Effector memory CD8-positive, alpha-beta T cell (primary cell): ENCODE data around the gene IL17B.

Experiments used
- ATAC-seq: fragments of 150-1000 bp; cut with Tn5 transposase; replicated peaks from 2 replicates; pipeline ENCODE4 v1.10.0; 2021; ENCODE audit warnings: mild to moderate bottlenecking, moderate library complexity
- DNase-seq, 3 experiments: peaks; one replicate each; pipeline ENCODE4 v3.0.0; 2021
- H3K27ac Mint-ChIP-seq, 2 donors: one replicate each; pipeline ENCODE4 v1.8.0; 2022; ENCODE audit warnings: mild to moderate bottlenecking in 2 of 2, mixed read lengths in 2 of 2, moderate library complexity in 2 of 2
- H3K27me3 Mint-ChIP-seq, 2 donors: one replicate each; pipeline ENCODE4 v1.8.0; 2022; ENCODE audit warnings: mixed read lengths in 2 of 2
- H3K36me3 Mint-ChIP-seq: one replicate; pipeline ENCODE4 v1.8.0; 2022; ENCODE audit warnings: mild to moderate bottlenecking, moderate library complexity, mixed read lengths; ENCODE audit not compliant: insufficient read depth
- H3K4me1 Mint-ChIP-seq, 2 donors: one replicate each; pipeline ENCODE4 v1.8.0; 2022; ENCODE audit warnings: low read depth in 2 of 2, mixed read lengths in 2 of 2
- H3K4me3 Mint-ChIP-seq, 2 donors: one replicate each; pipeline ENCODE4 v1.8.0; 2022; ENCODE audit warnings: mild to moderate bottlenecking in 2 of 2, mixed read lengths in 2 of 2, moderate library complexity in 2 of 2
- H3K9me3 Mint-ChIP-seq, 2 donors: one replicate each; pipeline ENCODE4 v1.8.0; 2022; ENCODE audit warnings: mixed read lengths in 2 of 2

Gene IL17B

DNA sequence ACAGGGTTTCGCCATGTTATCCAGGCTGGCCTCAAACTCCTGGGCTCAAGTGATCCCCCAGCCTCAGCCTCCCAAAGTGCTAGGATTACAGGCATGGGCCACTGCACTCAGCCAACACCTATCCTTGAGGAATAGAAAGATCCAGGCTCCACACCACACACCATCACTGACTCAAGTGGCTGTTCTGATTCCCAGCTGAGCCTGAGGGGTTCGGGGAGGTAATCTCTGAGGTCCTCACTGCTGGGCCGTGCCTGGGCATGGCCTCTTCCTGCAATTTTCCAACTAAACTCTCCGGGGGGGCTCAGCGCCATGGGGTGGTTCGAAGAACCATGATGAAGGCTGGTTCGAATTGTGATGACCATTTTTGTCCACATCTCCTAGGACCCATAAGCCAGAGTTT lies 31.0 kb upstream of the IL17B start:
- H3K9me3 Mint-ChIP-seq = no peaks in the 10 kb centered on the region
- DNase-seq (no peak), ATAC-seq (no peak)
- peaks cover 20 to 38% of the 10 kb centered on the region in 2 donors for H3K27me3 Mint-ChIP-seq
- H3K36me3 Mint-ChIP-seq = no peaks in the 10 kb centered on the region
- no peak overlapping the region for H3K27ac Mint-ChIP-seq
- no peak overlapping the region for H3K4me3 Mint-ChIP-seq
- H3K4me1 Mint-ChIP-seq = no peaks in the 10 kb centered on the region

DNA sequence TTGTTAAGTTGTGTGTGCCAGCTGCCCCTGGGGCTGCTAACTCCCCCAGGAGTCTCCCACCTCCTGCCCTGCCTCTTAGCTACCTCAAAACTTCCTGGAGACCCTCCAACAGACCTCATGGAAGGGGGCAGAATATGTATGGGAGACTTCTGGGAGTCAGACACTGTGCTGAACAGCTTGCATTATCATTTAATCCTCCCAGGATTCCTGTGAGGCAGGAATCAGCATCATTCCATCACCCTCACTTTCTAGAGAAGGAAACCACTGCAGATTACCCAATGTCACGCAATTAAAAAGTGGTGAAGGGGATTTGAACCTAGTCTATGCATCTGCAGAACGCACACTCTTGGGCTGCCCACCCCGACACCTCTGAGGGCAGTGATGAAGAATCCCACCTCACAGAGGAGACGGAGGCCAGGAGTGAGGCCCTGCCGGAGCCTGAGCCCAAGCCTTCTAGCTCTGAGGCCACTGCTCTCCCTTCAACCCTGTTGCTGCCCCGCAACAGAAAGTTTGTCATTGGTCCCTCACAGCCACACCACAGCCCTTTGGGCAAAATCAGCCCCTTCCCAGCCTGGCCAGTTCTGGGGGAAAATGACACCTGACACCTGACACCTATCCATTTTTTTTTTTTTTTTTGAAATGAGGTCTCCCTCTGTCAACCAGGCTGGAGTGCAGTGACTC lies 30.3 kb upstream of the IL17B start:
- no peaks in the 10 kb centered on the region for H3K36me3 Mint-ChIP-seq
- H3K4me1 Mint-ChIP-seq = no peaks in the 10 kb centered on the region
- ATAC-seq (no peak), DNase-seq (no peak)
- no peak overlapping the region for H3K4me3 Mint-ChIP-seq
- no peak overlapping the region for H3K27ac Mint-ChIP-seq
- H3K27me3 Mint-ChIP-seq = peaks cover 20 to 41% of the 10 kb centered on the region in 2 donors
- no peaks in the 10 kb centered on the region for H3K9me3 Mint-ChIP-seq

GRCh38 chr5:149408252-149409099 lies 29.4 kb upstream of the IL17B start:
- H3K27ac Mint-ChIP-seq = no peak overlapping the region
- no peak overlapping the region for H3K4me3 Mint-ChIP-seq
- no peaks in the 10 kb centered on the region for H3K36me3 Mint-ChIP-seq
- no peaks in the 10 kb centered on the region for H3K4me1 Mint-ChIP-seq
- H3K27me3 Mint-ChIP-seq = peaks cover 20 to 50% of the 10 kb centered on the region in 2 donors
- H3K9me3 Mint-ChIP-seq = no peaks in the 10 kb centered on the region
- DNase-seq (no peak), ATAC-seq (no peak)

DNA sequence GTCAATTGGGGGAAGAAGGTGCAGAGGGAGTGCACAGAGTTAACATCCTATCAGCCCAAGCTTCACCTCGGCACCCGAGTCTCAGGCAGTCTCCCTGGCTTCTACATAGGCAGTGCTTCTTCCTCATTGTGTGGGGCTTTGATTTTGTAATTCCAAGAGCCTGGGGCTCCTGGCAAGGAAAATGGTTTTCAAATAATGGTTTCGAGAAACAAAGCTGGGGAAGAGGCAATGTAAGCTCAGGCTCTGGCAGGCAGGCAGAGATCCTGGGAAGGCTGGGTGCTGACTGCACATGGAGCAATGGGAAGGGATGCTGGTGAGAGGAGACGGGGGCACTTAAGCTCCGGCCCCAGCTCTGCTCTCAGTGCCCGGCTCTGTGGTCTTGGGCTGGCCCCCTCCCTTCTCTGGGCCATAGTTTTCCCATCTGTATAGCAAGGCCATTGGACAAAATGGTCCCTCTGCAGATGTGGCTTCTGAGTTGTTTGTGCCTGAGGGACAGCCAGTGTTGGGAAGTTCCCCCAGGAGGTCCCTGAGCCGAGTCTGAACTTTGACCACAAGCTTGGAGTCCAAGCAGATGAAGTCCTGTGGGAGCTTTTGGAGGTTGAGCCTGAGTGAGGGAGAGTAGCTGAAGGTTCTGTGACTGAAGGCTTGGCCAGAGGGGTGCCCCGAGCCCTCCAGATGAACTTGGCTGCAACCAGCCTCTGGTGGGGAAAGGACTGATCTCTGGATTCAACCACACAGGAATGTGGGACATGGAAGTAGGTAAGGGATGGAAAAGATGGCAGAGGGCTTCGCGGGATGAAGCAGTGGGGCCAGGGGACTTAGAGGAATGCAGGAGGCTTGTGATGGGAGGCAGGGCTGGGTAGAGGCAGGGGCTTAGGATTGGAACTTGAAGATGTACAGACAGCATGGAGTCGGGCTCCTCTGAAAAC lies 28.5 kb upstream of the IL17B start:
- Mint-ChIP-seq H3K9me3 (no peaks in the 10 kb centered on the region), H3K27ac (no peak overlapping the region), H3K36me3 (no peaks in the 10 kb centered on the region), H3K4me1 (no peaks in the 10 kb centered on the region), H3K27me3 (peaks cover 20 to 50% of the 10 kb centered on the region in 2 donors), H3K4me3 (no peak overlapping the region)
- DNase-seq = no peak
- no peak for ATAC-seq

DNA sequence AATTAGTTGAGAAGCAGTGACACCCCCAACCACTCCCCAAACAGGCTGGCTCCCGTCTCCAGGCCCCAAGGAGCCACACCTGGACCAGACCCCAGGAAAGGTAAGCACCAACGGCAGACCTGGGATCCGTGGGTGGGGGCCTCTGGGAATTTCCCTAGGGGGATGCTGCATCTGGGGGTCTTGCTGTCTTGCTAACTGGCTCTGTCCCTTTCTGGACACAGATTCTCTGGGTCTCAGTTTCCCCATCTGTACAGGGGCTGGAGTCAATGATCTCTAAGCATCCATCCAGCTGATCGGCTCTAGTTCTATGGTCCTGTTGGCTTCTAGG lies 27.9 kb upstream of the IL17B start:
- H3K4me1 Mint-ChIP-seq = no peaks in the 10 kb centered on the region
- ATAC-seq (no peak), DNase-seq (no peak)
- no peaks in the 10 kb centered on the region for H3K36me3 Mint-ChIP-seq
- no peaks in the 10 kb centered on the region for H3K9me3 Mint-ChIP-seq
- no peak overlapping the region for H3K4me3 Mint-ChIP-seq
- H3K27me3 Mint-ChIP-seq = peaks cover 20 to 53% of the 10 kb centered on the region in 2 donors
- H3K27ac Mint-ChIP-seq = no peak overlapping the region

DNA sequence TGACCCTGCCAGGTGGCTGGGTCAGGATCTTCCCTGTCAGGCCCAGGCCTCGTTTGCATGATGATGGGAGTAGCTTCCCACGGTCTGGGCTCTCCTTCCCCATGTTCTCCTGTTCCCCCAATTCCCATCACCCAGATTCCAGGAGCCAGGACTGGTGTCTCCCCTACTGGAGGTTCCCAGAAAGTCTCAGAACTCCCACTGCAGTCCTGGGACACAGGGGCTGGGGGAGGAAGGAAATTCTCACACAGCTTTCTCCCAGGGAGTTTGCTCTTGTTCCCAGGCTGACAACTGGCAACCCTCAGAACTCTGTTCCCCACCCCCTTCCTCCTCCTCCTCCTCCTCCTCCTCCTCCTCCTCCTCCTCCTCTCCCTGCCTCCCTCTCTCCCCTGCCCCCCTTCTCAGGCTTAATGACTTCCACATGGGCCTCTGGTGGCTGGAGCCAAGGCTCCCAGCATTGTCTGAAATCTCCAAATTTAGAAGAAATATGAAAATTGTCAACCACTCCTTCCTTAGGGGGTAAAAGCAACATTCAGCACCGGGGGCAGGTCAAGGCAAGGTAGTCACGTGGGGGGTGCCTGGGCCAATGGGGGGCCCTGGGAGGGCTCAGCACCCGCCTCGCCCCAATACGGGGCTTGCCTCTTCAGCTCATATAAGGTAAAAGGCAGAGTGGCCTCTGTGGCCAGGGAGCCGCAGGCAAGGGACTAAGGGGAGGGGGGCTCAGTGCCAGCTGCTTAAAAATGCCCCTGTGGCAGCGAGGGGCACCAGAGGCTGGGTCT lies 27.3 kb upstream of the IL17B start:
- peaks cover 20 to 58% of the 10 kb centered on the region in 2 donors for H3K27me3 Mint-ChIP-seq
- H3K9me3 Mint-ChIP-seq = no peaks in the 10 kb centered on the region
- no peaks in the 10 kb centered on the region for H3K4me1 Mint-ChIP-seq
- H3K36me3 Mint-ChIP-seq = no peaks in the 10 kb centered on the region
- DNase-seq (no peak), ATAC-seq (no peak)
- H3K4me3 Mint-ChIP-seq = no peak overlapping the region
- H3K27ac Mint-ChIP-seq = no peak overlapping the region

GRCh38 chr5:149405550-149406202 lies 26.6 kb upstream of the IL17B start:
- no peak for DNase-seq
- peaks cover 27 to 66% of the 10 kb centered on the region in 2 donors for H3K27me3 Mint-ChIP-seq
- H3K36me3 Mint-ChIP-seq = no peaks in the 10 kb centered on the region
- no peak for ATAC-seq
- no peaks in the 10 kb centered on the region for H3K9me3 Mint-ChIP-seq
- no peaks in the 10 kb centered on the region for H3K4me1 Mint-ChIP-seq
- H3K4me3 Mint-ChIP-seq = no peak overlapping the region
- H3K27ac Mint-ChIP-seq = no peak overlapping the region

GRCh38 chr5:149404746-149405549 lies 25.9 kb upstream of the IL17B start:
- H3K27me3 Mint-ChIP-seq = peaks cover 29 to 72% of the 10 kb centered on the region in 2 donors
- no peak for DNase-seq
- no peaks in the 10 kb centered on the region for H3K36me3 Mint-ChIP-seq
- no peaks in the 10 kb centered on the region for H3K4me1 Mint-ChIP-seq
- no peak overlapping the region for H3K4me3 Mint-ChIP-seq
- no peak overlapping the region for H3K27ac Mint-ChIP-seq
- H3K9me3 Mint-ChIP-seq = no peaks in the 10 kb centered on the region
- ATAC-seq = no peak

GRCh38 chr5:149403923-149404745 lies 25.0 kb upstream of the IL17B start:
- Mint-ChIP-seq H3K27ac (peak overlapping the region in 1 of 2 donors; percentile 35), H3K9me3 (no peaks in the 10 kb centered on the region), H3K36me3 (no peaks in the 10 kb centered on the region), H3K4me3 (no peak overlapping the region), H3K27me3 (peaks cover 29 to 80% of the 10 kb centered on the region in 2 donors), H3K4me1 (no peaks in the 10 kb centered on the region)
- no peak for DNase-seq
- no peak for ATAC-seq

DNA sequence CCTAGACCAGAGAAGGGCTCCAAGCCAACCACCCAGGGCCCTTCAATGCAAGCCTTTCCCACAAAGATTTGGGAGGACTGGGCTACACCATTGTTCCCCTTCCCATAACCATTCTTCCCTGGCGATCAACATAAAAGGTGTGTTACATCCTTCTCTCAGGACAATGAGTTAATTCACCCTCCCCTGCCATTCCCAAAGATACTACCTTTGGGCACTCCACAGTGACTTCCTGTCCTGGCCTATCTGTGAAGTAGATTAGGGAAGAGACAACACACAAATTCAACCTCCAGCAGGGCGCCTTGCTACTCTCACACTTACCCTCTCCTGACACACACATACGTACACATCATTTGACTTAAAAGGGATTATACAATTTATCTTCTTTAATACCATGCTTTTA lies 23.2 kb upstream of the IL17B start:
- no peak for DNase-seq
- no peak for ATAC-seq
- peaks cover 22 to 83% of the 10 kb centered on the region in 2 donors for H3K27me3 Mint-ChIP-seq
- no peaks in the 10 kb centered on the region for H3K4me1 Mint-ChIP-seq
- no peak overlapping the region for H3K27ac Mint-ChIP-seq
- peaks cover 2% of the 10 kb centered on the region for H3K36me3 Mint-ChIP-seq
- H3K9me3 Mint-ChIP-seq = no peaks in the 10 kb centered on the region
- no peak overlapping the region for H3K4me3 Mint-ChIP-seq

GRCh38 chr5:149401051-149401450 lies 22.0 kb upstream of the IL17B start:
- H3K27ac Mint-ChIP-seq = no peak overlapping the region
- no peak overlapping the region for H3K4me3 Mint-ChIP-seq
- no peaks in the 10 kb centered on the region for H3K9me3 Mint-ChIP-seq
- peaks cover 2% of the 10 kb centered on the region for H3K36me3 Mint-ChIP-seq
- no peak for ATAC-seq
- DNase-seq = no peak
- no peaks in the 10 kb centered on the region for H3K4me1 Mint-ChIP-seq
- peaks cover 14 to 82% of the 10 kb centered on the region in 2 donors for H3K27me3 Mint-ChIP-seq
